Right lobe of liver (tissue), 6 donors: ENCODE measurements around the gene EEIG1. TPM values are rescaled to one million over a fixed set of nuclear protein-coding genes. Genes with fewer than 3 reads are reported as not detected.

Source experiments
- ATAC-seq, 4 donors: fragments of 200-7000 bp; cut with Tn5 transposase; one replicate each; pipeline ENCODE4 v1.9.1; 2020; ENCODE audit warnings: mild to moderate bottlenecking in 4 of 4, moderate library complexity in 4 of 4
- DNase-seq, 3 donors: peaks; one replicate each; pipeline ENCODE4 v3.0.0-alpha.2; 2020
- H3K27ac ChIP-seq, 3 donors: fragments of 200-600 bp; one replicate each; pipeline ENCODE4 v1.8.0; 2022
- H3K27me3 ChIP-seq, 2 donors: fragments of 200-600 bp; one replicate each; pipeline ENCODE4 v1.8.0; 2022
- H3K36me3 ChIP-seq, 4 donors: fragments of 200-600 bp; sonication (generic) in 1 of 4; one replicate each; pipeline versions ENCODE4 v1.5.1 to v1.8.0; 2017 to 2022; ENCODE audit warnings: control low read depth in 1 of 4
- H3K4me1 ChIP-seq, 4 donors: fragments of 200-600 bp; sonication (generic) in 1 of 4; one replicate each; pipeline versions ENCODE4 v1.5.1 to v1.8.0; 2017 to 2022; ENCODE audit warnings: control low read depth in 1 of 4
- H3K4me3 ChIP-seq, 3 donors: fragments of 200-600 bp; one replicate each; pipeline ENCODE4 v1.8.0; 2022
- H3K9me3 ChIP-seq, 4 donors: fragments of 200-600 bp; sonication (generic) in 1 of 4; one replicate each; pipeline versions ENCODE4 v1.5.1 to v1.8.0; 2017 to 2022; ENCODE audit warnings: control low read depth in 1 of 4
- CTCF ChIP-seq, 4 donors: fragments of 200-600 bp in 3 of 4; fragments of 450-650 bp in 1 of 4; IDR thresholded peaks; one replicate each; pipeline versions ENCODE4 v1.5.1 to v1.8.0; 2016 to 2022; ENCODE audit warnings: antibody characterized with exemption in 4 of 4, mild to moderate bottlenecking in 2 of 4
- POLR2A ChIP-seq: fragments of 450-650 bp; IDR thresholded peaks from one replicate; pipeline ENCODE4 v1.6.1; 2017; ENCODE audit warnings: antibody characterized with exemption, mild to moderate bottlenecking
- WGBS: methylation state at CpG from one replicate; pipeline ENCODE4 v1.1.6; 2018; ENCODE audit warnings: low coverage, low lambda C conversion rate; ENCODE audit not compliant: insufficient coverage; ENCODE audit errors: missing lambda C conversion rate; 5-methylcytosine and 5-hydroxymethylcytosine counted together
- intact Hi-C, 2 donors: fragments of 100-400 bp; cut with DNase I; formaldehyde crosslinking; loops; one replicate each; pipeline versions ENCODE4 v1.11.2 to v1.14.1; 2022
- total RNA-seq, 6 experiments: library from RNA; depleted of rRNA in 2 of 6; stranded (reverse); fragments of >200 nt in 2 of 6; fragmentation: NEBNext Ultra II Directional in 3 of 6; extraction: Animal tissue kit (Norgen Biotek cat#: 25700) in 3 of 6; gene quantifications; one replicate each; pipeline versions ENCODE4 v1.1.0 to v1.2.4, GENCODE V29; 2016 to 2023
- donor health status: DM: no; HTN: yes; CAD: no.
- donor health status: DM: no; HTN: no; CAD: no.
- donor health status: DM: no; HTN: no; CAD: no.
- donor health status: DM: no; HTN: yes; CAD: no.
- donor health status: DM: no; HTN: yes; CAD: no.

EEIG1 gene
- total RNA-seq, 6 experiments from 2014 or later, result 9.7 to 54.1 (median 23.6) TPM

- Histone ChIP-seq H3K27me3 (no peaks in the 10 kb centered on the region), H3K36me3 (peaks cover 0 to 47% (median 16%) of the 10 kb centered on the region in 4 donors), H3K4me3 (no peak overlapping the region), H3K9me3 (no peaks in the 10 kb centered on the region), H3K4me1 (no peaks in the 10 kb centered on the region), H3K27ac (no peak overlapping the region)
- no peak for ATAC-seq
- DNase-seq, result peak in 1 of 3 donors; percentile 23
- no peak for TF ChIP-seq POLR2A
- no peak for TF ChIP-seq CTCF (IDR thresholded peaks at IDR 0.05)
- intact Hi-C loops, result loop anchor here (5.0 kb wide), 2 partner anchors 88 to 93 kb away; no protein-coding TSS in a partner anchor
- 80% methylated on average over 2 of the region's 38 CpGs for WGBS
Observed at GRCh38 chr9:127944586-127945218, 36.1 kb downstream of the EEIG1 start.

- ATAC-seq (peak; percentile 70 to 85 (median 75)), DNase-seq (peak; percentile 81 to 88 (median 84))
- H3K9me3 ChIP-seq, result no peaks in the 10 kb centered on the region
- intact Hi-C loops, result loop anchor here (5.0 kb wide), 2 partner anchors 89 to 94 kb away; no protein-coding TSS in a partner anchor
- TF ChIP-seq POLR2A, result no peak
- peak; percentile 77 to 90 (median 84) for TF ChIP-seq CTCF (IDR thresholded peaks at IDR 0.05)
- WGBS, result 85% methylated on average over 2 of the region's 13 CpGs
- peaks cover 0 to 47% (median 16%) of the 10 kb centered on the region in 4 donors for H3K36me3 ChIP-seq
- H3K27ac ChIP-seq, result no peak overlapping the region
- H3K4me1 ChIP-seq, result no peaks in the 10 kb centered on the region
- no peaks in the 10 kb centered on the region for H3K27me3 ChIP-seq
- no peak overlapping the region for H3K4me3 ChIP-seq
Observed at GRCh38 chr9:127943731-127944144, 37.1 kb downstream of the EEIG1 start.

DNA sequence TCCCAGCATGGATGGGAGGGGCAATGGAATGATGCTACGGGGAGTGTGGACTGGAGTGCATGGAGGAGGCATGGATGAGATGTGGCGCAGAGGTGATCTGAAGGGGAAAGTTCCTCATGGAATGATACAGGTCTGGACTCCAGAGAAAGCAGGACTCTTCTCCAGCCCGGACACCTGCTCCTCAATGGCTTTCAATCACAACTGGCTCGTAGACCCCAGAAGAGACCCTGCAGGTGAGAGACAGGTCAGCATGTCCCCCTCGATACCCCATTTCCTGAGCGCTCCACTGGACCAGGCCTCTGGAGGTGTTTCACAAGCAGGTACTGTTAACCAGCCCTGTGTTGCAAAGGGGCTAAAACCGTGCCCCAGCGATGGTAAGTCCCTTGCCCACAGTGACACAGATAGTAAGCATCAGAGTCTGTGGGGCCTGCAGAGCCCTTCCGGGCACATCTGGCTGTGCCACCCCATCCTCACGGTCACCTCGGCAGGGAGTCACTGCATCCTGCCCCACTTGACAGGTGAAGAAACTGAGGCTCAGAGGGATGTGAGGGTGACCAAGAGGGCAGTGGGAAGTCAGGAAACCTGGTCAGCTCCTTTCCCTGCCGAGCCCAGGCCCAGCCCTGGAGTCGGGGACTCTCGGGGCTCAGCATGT lies 37.7 kb downstream of the EEIG1 start:
- no peak for TF ChIP-seq POLR2A
- peaks cover 0 to 43% (median 16%) of the 10 kb centered on the region in 4 donors for H3K36me3 ChIP-seq
- H3K27ac ChIP-seq, result no peak overlapping the region
- ATAC-seq (no peak), DNase-seq (no peak)
- H3K4me1 ChIP-seq, result no peaks in the 10 kb centered on the region
- no peak overlapping the region for H3K4me3 ChIP-seq
- 40% methylated on average over 2 of the region's 14 CpGs for WGBS
- H3K9me3 ChIP-seq, result no peaks in the 10 kb centered on the region
- H3K27me3 ChIP-seq, result no peaks in the 10 kb centered on the region
- intact Hi-C loops, result loop anchor here (5.0 kb wide), 2 partner anchors 89 to 94 kb away; no protein-coding TSS in a partner anchor

GRCh38 chr9:127942216-127943010 lies 38.4 kb downstream of the EEIG1 start:
- Histone ChIP-seq H3K27ac (no peak overlapping the region), H3K4me3 (no peak overlapping the region), H3K9me3 (no peaks in the 10 kb centered on the region), H3K27me3 (no peaks in the 10 kb centered on the region), H3K4me1 (no peaks in the 10 kb centered on the region), H3K36me3 (peaks cover 0 to 43% (median 16%) of the 10 kb centered on the region in 4 donors)
- WGBS, result 86% methylated on average over 3 of the region's 18 CpGs
- TF ChIP-seq POLR2A, result no peak
- peak; percentile 73 to 87 (median 82) for TF ChIP-seq CTCF (IDR thresholded peaks at IDR 0.05)
- DNase-seq (peak in 1 of 3 donors; percentile 66), ATAC-seq (peak; percentile 22 to 58 (median 38))
- intact Hi-C loops, result loop anchor here (5.0 kb wide), 2 partner anchors 90 to 95 kb away; no protein-coding TSS in a partner anchor
